GM18502 (cell line): ENCODE results near the gene RTP5.

Experiments
- ATAC-seq: cut with Tn5 transposase; IDR thresholded peaks from one replicate; pipeline ENCODE4 v1.9.1; 2021; ENCODE audit warnings: mild to moderate bottlenecking; ENCODE audit not compliant: unreplicated experiment, poor library complexity

RTP5 gene

DNA sequence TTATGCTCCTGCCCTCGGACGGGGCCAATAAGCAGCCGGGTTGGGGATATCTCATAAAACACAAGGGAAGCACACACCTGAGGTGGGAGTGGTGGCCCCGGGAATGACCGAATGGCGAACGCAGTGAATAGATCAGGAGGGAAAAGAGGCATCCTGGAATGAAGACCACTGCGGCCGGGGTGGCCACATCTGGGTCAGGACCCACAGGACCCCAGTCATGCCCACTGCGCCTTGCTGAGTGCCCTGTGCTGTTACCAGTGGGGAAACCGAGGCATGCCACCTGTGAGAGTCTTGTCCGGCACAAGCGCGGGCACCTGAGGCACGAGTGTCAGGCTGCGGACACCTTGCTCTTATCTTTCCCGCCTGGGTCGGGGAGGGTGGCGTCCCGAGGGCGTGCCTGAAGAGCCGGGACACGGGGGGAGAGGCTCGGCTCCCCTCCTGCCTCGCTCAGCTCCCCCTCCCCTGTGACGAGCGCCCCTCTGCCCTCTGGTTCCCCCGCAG lies 12.4 kb upstream of the RTP5 start:
- ATAC-seq: no peak

- no peak for ATAC-seq
Observed at GRCh38 chr2:241857572-241858121, 11.9 kb upstream of the RTP5 start.

DNA sequence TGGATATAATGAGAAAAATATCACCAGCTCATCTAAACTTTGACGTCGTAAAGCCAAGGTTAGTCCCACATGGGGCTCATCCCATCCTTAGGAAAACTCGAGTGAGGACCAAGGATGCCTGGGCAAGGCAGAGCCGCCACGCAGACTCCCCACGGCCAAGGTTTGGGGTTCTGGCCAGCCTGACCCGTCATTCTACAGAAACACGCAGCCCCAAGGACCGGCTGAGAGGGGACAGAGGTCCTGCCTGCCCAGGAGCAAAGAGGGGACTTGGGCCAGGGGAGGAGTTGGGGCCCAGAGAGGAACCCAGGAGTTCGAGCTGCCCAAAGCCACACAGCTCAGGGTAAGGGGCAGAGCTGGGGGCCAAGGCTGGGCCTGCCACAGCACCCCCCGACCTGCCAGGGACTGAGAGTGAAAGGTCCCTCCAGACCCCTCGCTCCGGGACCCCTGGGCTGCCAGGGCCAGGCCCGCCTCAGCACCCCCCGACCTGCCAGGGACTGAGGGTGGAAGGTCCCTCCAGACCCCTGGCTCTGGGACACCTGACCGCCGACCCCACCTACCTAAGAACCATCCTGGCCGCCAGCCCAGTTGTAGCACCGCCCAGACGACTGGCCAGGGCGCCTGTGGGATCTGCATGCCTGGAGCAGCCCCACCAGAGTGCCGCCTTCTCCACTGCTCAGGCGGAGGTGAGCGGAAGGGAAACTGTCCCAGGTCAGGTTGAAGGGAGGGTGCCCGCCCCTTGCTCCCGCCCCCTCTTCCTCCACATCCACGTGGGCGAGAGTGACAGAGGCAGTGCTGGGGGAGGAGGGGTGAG lies 11.1 kb upstream of the RTP5 start, which contains the start of gene PDCD1:
PDCD1 (minus strand) TSS at position 689 of the 811 bp plus-strand sequence; CDS start at position 633, 56 bp downstream.
- ATAC-seq: no peak

GRCh38 chr2:241859017-241859435 lies 10.5 kb upstream of the RTP5 start:
- ATAC-seq: no peak

GRCh38 chr2:241859436-241860183 lies 9.9 kb upstream of the RTP5 start:
- ATAC-seq: peak; percentile 56

DNA sequence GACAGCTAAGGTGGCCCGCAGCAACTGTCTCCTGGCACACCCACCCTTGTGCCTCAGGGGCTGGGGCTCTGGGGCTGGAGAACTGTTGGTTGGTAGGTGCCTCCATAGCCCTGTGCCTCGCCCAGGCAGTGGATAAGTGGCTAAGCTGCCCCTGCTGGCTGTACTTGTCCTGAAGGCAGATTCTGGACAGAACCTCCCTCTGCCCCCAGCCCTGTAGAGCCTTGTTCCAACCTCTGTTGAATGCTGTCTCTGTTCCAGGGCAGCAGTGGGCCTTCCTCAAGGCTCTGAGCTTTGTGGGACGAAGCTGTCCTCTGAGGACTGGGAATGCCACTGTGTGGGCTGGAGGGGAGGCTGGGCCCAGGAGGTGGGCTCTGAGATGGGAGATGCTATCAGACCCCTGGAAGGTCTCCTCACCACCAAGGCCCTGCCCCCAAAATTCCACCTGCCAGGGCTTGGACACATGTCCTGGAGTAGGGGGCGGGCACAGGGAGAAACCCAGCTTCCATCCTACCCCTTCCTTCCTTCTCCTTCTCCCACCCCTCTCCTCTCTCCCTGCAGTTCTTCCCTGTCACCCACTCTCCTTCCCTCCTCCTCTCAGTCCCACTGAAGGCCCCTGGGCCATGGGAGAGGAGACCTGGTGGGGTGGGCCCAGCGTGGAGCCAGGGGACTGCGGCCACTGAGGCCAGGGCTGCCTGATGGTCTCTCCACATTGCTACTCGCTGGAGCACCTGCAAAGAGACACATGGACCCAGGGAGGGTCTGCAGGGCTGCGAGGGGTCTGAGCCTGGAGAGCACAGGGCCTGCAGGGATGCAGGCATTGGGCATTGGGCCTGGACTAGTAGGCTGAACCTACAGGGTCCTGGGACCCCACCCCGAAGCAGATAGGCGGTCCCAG lies 9.1 kb upstream of the RTP5 start:
- peak; percentile 6 for ATAC-seq

GRCh38 chr2:241861264-241861663 lies 8.3 kb upstream of the RTP5 start:
- ATAC-seq: no peak

- no peak for ATAC-seq
Observed at GRCh38 chr2:241862093-241862492, 7.4 kb upstream of the RTP5 start.

DNA sequence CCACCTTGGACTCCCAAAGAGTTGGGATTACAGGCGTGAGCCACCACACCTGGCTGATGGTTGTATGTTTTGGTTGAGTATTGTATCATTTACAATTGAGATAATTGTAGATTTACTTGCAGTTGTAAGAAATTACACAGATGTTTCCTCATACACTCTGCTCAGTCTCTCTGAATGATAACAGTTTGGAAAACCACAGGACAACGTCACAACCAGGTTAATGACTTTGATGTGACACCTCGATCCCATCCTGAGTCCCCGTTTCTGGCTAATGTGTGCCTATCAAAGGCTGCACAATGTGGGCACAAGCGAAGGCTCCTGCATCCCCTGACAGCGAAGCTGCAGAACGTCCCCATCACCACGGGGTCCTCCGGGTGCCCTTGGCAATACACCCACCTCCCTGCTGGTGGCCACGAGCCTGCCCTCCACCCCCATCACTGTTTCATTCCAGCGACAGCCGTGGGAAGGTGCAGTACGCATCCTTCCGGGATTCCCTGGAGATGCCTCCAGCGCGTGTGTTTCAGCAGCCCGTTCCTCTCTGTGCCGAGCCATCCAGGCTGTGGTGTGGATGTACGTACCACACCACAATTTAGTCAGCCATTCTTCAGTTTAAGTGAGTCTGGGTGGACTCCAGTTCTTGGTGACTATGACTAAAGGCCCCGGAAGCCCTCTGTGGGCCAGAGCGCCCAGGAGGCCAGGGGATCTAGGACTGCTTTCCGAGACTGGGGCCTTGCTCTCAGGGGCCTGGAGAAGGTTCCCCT lies 6.6 kb upstream of the RTP5 start:
- ATAC-seq: no peak

- ATAC-seq: no peak
Observed at GRCh38 chr2:241863536-241863954, 6.0 kb upstream of the RTP5 start.

DNA sequence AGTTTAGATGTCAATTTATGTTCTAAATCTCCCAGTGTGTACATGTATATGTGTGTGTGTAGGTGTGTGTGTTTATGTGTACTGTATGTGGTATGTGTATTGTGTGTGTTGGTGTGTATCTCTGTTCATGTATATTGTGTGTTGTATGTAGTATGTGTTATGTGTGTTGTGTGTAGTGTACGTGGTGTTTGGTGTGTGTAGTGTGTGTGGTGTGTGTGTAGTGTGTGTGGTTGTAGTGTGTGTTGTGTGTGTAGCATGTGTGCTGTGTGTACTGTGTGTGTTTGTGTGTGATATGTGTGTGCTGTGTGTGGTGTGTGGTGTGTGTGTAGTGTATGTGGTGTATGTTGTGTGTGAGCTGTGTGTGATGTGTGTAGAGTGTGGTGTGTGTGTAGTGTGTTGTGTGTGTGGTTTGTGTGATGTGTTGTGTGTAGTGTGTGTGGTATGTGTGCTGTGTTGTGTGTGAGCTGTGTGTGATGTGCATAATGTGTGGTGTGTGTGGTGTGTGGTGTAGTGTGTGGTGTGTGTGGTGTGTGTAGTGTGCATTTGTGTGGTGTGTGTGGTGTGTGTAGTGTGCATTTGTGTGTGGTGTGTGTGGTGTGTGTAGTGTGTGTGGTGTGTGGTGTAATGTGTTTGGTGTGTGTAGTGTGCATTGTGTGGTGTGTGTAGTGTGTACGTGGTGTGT lies 5.2 kb upstream of the RTP5 start:
- no peak for ATAC-seq

- no peak for ATAC-seq
Observed at GRCh38 chr2:241864850-241865213, 4.7 kb upstream of the RTP5 start.

DNA sequence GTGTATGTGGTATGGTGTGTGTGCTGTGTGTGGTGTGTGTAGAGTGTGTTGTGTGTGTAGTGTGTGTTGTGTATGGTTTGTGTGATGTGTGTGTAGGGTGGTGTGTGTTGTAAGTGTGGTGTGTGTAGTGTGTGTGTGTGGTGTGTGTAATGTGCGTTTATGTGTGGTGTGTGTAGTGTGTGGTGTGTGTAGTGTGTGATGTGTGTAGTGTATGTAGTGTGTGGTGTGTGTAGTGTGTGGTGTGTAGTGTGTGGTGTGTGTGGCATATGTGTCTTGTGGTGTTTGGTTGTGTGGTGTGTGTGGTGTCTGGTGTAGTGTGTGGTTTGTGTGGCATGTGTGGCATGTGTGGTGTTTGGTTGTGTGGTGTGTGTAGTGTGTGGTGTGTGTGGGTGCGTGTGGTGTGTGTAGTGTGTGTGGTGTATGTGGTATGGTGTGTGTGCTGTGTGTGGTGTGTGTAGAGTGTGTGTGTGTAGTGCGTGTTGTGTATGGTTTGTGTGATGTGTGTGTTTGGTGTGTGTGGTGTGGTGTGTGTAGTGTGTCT lies 4.0 kb upstream of the RTP5 start:
- no peak for ATAC-seq

GRCh38 chr2:241865957-241866789 lies 3.4 kb upstream of the RTP5 start:
- no peak for ATAC-seq

DNA sequence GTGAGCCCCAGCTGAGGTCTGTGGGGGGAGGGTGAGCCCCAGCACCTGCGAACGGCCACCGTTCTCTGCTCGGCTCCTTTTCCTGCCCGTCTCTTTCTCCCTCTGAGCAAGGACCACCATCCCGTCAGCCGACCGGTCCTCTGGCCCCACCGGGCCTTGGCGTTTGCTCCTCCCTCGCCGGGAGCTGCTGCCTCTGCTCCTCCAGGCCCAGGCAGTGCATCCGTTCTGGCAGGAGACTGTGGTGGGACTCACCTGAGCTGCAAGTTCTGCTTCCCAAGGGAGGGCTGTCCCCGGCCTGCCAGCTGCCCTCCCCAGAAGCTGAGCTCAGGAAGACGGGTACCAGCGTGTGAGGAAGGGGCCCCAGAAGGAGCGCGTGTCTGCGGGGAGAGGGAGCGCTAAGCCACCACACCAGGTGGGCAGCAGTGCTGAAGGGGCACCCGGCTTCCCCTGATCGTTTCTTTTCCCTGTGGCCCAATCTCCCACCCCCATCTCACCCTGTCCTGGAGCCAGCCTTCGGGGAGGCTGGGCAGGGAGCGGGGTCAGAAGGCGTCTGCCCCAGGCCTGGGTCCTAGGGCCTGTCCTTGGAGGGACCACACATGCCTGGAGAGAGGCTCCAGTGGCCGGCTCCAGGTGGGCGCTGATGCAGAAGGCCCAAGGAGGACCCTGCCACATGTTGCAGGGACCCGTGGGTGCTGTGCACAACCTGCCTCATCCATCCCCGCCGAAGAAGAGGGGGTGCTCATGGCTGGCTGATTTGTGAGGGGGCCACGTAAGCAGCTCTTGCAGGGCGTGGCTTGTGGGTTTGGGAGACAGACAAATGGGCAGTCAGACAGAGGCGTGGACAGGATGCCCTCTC lies 2.5 kb upstream of the RTP5 start:
- no peak for ATAC-seq

DNA sequence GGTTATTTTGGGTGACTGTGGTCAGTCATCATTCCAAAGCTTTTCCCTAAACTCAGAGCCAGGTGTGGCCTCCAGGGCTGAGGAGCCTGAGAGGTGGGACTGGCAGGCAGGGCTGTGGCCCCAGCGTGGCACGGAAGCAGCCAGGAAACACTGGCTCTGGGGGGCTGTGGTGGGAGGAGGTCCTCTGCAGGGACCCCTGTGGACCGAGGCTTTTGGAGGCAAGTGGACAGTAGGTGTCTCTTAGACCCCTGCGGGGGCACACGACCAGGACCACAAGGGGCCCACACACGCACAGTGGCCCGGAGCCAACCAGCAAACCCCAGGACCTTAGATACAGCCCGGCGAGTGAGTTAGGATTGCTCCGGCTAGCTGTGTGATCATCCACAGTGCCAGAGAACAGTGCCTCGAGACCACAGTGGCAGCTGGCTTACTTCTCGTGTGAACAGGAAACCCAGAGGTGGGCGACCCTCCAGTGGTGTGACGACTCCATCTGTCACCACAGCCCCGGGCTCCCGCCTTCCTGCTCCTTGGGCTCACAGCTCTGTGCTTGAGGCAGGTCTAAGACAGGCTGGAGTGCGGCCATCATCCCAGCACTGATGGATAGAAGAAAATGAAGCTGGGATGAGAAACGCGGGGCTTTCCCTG lies 1.6 kb upstream of the RTP5 start:
- no peak for ATAC-seq
